Sigmoid colon (tissue), 7 donors: ENCODE data around the gene HOXB9. TPM values are rescaled to one million over a fixed set of nuclear protein-coding genes. Genes with fewer than 3 reads are reported as not detected.

Source experiments
- DNase-seq: peaks from one replicate; pipeline ENCODE4 v3.0.0-alpha.2; 2019
- H3K27ac ChIP-seq, 4 donors: fragments of 200-600 bp; sonication (generic); one replicate each; pipeline ENCODE4 v1.5.1; 2016 to 2019; ENCODE audit warnings: mild to moderate bottlenecking in 1 of 4
- H3K27me3 ChIP-seq, 3 donors: fragments of 200-600 bp; sonication (generic); one replicate each; pipeline ENCODE4 v1.5.1; 2019; ENCODE audit warnings: mild to moderate bottlenecking in 1 of 3
- H3K36me3 ChIP-seq, 4 donors: fragments of 200-600 bp; sonication (generic); one replicate each; pipeline ENCODE4 v1.5.1; 2016 to 2019
- H3K4me1 ChIP-seq, 4 donors: fragments of 200-600 bp; sonication (generic); one replicate each; pipeline ENCODE4 v1.5.1; 2017 to 2019
- H3K4me3 ChIP-seq, 4 donors: fragments of 200-600 bp; sonication (generic); one replicate each; pipeline ENCODE4 v1.5.1; 2017 to 2019; ENCODE audit warnings: mild to moderate bottlenecking in 2 of 4, moderate library complexity in 1 of 4
- H3K9me3 ChIP-seq, 4 donors: fragments of 200-600 bp in 3 of 4; sonication (generic) in 3 of 4; one replicate each; pipeline versions ENCODE4 v1.5.1 to v1.6.1; 2013 to 2019
- EP300 ChIP-seq, 4 donors: sonication (generic); formaldehyde crosslinking; IDR thresholded peaks; one replicate each; pipeline ENCODE4 v1.6.1; 2017; ENCODE audit warnings: antibody characterized with exemption in 4 of 4
- POLR2A ChIP-seq, 2 donors: fragments of 450-650 bp; IDR thresholded peaks; one replicate each; pipeline ENCODE4 v1.6.1; 2016; ENCODE audit warnings: antibody characterized with exemption in 2 of 2, mild to moderate bottlenecking in 2 of 2, moderate library complexity in 2 of 2
- POLR2AphosphoS5 ChIP-seq, 4 donors: sonication (generic); formaldehyde crosslinking; IDR thresholded peaks; one replicate each; pipeline ENCODE4 v1.6.1; 2017; ENCODE audit warnings: antibody characterized with exemption in 4 of 4
- WGBS, 2 donors: extraction: QIAGEN DNeasy Blood & Tissue Kit; methylation state at CpG; one replicate each; pipeline ENCODE4 v1.1.7; 2013; 5-methylcytosine and 5-hydroxymethylcytosine counted together
- intact Hi-C: fragments of 100-400 bp; cut with DNase I; formaldehyde crosslinking; loops from one replicate; pipeline ENCODE4 v1.15.1; 2023
- polyA plus RNA-seq, 3 donors: library from polyadenylated mRNA; stranded (reverse); fragments of 200-250 nt; gene quantifications; one replicate each; pipeline ENCODE4 v1.2.3, GENCODE V29; 2013
- total RNA-seq, 4 donors: library from RNA; depleted of rRNA; stranded (reverse); fragments of >200 nt; gene quantifications; one replicate each; pipeline ENCODE4 v1.1.0, GENCODE V29; 2016
- TF ChIP-seq, protein P1 (sequence below), 4 experiments: fragments of 450-650 bp in 3 of 4; fragments of 200-600 bp in 1 of 4; IDR thresholded peaks; one replicate each; pipeline ENCODE4 v1.5.1; 2016 to 2019; ENCODE audit warnings: antibody characterized with exemption in 4 of 4, mild to moderate bottlenecking in 3 of 4, moderate library complexity in 2 of 4
- donor health status: healthy with polysubstance abuse.
- donor health status: Bipolar disorder and iron deficiency.
- donor health status: healthy.

The HOXB9 gene
- total and polyA plus RNA-seq, 7 donors, result 0.28 to 52.1 (median 18.0) TPM; not detected in 3

DNA sequence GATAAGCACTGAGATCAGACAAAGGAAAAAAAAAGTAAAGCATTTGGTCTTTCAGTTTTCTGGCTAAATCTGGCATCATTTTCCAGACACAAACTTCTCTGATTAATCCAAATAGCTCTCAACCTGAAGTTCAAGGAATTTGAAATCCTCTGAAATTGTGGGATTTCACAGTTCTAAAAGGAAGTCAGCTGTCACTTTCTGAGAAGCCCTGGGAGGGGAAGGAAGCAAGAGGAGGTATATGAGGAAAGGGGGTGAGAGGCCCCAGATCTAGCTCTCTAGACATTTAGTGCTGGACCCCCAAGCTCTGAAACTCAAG lies 17.5 kb upstream of the HOXB9 start:
- Histone ChIP-seq H3K36me3 (no peaks in the 10 kb centered on the region), H3K4me3 (no peak overlapping the region), H3K9me3 (no peaks in the 10 kb centered on the region), H3K27me3 (peaks cover 51 to 99% (median 88%) of the 10 kb centered on the region in 3 donors), H3K4me1 (peaks cover 0 to 21% (median 15%) of the 10 kb centered on the region in 4 donors), H3K27ac (no peak overlapping the region)
- no peak for TF ChIP-seq POLR2AphosphoS5 (IDR thresholded peaks at IDR 0.05)
- no peak for TF ChIP-seq POLR2A (IDR thresholded peaks at IDR 0.05)
- TF ChIP-seq, protein P1, sequence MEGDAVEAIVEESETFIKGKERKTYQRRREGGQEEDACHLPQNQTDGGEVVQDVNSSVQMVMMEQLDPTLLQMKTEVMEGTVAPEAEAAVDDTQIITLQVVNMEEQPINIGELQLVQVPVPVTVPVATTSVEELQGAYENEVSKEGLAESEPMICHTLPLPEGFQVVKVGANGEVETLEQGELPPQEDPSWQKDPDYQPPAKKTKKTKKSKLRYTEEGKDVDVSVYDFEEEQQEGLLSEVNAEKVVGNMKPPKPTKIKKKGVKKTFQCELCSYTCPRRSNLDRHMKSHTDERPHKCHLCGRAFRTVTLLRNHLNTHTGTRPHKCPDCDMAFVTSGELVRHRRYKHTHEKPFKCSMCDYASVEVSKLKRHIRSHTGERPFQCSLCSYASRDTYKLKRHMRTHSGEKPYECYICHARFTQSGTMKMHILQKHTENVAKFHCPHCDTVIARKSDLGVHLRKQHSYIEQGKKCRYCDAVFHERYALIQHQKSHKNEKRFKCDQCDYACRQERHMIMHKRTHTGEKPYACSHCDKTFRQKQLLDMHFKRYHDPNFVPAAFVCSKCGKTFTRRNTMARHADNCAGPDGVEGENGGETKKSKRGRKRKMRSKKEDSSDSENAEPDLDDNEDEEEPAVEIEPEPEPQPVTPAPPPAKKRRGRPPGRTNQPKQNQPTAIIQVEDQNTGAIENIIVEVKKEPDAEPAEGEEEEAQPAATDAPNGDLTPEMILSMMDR (IDR thresholded peaks at IDR 0.05), result no peak
- no peak for TF ChIP-seq EP300 (IDR thresholded peaks at IDR 0.05)
- intact Hi-C loops, result no loop called here
- DNase-seq, result no peak

DNA sequence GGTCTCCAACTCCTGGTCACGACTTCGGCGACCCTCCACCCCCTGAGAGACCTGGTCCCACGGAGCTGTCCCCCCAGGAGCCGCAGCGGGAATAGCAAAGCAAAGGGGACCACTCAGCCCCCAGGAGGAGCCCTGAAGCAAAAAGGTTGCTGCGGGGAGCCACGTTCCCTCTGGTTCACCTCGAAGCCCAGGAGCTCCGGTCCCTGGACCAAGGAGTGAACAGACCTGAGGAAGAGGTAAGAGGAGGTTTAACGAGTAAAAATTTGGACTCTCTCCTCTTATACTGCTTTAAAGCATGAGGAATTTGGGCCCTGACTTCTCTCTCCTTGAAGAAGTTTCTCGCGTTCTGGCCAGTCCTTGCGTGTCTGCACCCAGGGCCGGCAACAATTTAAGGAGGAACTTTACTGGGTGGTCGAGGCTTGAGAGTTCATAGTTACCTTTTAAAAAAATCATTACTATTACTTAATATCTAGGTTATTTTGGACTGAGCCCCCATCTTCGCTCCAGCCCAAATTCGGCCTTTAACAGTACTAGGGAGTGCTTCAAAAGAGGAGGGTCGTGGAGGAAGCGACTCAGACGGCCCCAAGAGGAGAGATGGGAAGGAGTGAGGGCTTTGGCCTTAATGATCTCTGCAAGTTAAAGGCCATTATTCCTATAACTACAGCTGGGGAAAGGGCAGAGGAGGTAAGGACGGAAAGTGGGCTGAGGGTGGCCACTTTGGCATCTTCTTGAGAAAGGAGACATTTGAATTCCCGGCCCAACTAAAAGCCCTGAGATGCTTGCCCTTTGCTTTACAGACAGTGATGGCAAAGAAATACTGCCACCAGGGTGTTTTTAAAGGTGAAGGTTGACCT lies 16.9 kb upstream of the HOXB9 start:
- Histone ChIP-seq H3K9me3 (no peaks in the 10 kb centered on the region), H3K27me3 (peaks cover 48 to 99% (median 86%) of the 10 kb centered on the region in 3 donors), H3K4me3 (no peak overlapping the region), H3K4me1 (peaks cover 0 to 21% (median 15%) of the 10 kb centered on the region in 4 donors), H3K27ac (no peak overlapping the region), H3K36me3 (no peaks in the 10 kb centered on the region)
- intact Hi-C loops, result no loop called here
- peak; percentile 7 for DNase-seq
- TF ChIP-seq POLR2AphosphoS5 (IDR thresholded peaks at IDR 0.05), result no peak
- TF ChIP-seq EP300 (IDR thresholded peaks at IDR 0.05), result no peak
- no peak for TF ChIP-seq POLR2A (IDR thresholded peaks at IDR 0.05)
- TF ChIP-seq, protein P1 (IDR thresholded peaks at IDR 0.05), result no peak
- 16 to 46% methylated on average over 23 of the region's 23 CpGs for WGBS, 2 donors

DNA sequence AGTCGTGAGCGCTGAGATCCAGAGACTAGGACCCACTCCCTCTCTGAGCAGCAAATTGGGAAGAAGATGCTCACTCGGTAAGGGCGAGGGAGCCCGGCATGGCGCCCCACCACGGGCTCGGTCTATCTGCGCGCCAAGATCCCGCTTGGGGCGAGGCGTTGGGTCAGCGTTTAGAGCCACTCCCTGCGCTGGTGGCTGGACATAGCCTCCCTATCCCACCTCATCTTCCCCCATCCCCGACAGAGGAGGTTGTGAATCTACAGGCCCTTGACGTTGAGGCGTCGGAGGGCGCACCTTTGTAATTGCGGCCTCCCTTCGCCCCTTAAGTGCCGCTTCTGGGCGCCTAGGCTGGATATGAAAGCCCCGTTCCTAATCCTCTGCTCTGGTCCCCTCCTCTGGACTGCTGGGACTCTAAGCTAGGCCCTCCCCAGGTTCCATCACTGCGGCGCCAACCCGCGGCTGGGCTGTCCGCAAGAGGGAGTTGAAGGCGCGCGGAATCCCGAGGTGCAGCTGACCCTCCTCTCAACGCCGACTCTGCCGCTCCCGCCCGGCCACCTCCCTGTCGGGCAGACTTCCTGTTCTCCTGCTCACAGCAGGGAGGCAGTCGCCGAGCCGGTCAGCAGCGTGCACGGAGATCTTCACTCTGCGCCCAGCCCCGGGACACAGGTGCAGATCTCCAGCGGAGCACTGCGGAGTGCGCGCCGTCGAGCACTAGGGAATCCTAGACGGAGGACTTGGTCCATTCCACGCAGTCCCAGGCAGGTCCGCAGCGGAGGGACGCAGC lies 16.1 kb upstream of the HOXB9 start:
- H3K27me3 ChIP-seq, result peaks cover 49 to 99% (median 86%) of the 10 kb centered on the region in 3 donors
- intact Hi-C loops, result no loop called here
- peak; percentile 56 for DNase-seq

DNA sequence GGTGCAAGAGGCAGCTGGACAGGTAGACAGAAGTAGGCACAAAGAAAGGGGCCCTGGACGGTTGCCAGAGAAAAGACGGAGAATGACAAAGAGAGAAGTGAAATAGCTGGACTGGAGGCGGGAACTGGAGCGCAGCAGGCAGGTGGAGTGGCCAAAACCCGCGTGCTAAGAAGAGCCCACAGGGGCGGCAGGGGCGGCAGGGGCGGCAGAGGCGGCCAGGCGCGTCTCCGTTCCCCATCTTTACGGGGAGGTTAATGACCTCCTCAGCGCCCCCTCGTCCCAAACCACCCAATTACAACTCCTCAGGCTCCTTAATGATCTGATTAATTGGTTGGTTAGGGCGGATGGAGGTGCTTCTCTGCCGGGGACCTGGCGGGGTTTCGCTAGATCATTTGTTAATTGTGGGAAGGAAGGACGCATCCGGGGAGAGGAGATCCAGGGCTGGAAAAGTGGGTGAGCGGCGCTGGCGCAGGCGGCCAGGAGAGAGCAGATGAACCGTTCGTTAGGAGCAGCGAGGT lies 15.4 kb upstream of the HOXB9 start:
- Histone ChIP-seq H3K4me1 (peaks cover 0 to 11% (median 6%) of the 10 kb centered on the region in 4 donors), H3K27ac (no peak overlapping the region), H3K27me3 (peaks cover 49 to 100% (median 86%) of the 10 kb centered on the region in 3 donors), H3K4me3 (no peak overlapping the region), H3K9me3 (no peaks in the 10 kb centered on the region), H3K36me3 (no peaks in the 10 kb centered on the region)
- peak; percentile 60 for DNase-seq
- TF ChIP-seq POLR2A (IDR thresholded peaks at IDR 0.05) (no peak), EP300 (IDR thresholded peaks at IDR 0.05) (no peak), POLR2AphosphoS5 (IDR thresholded peaks at IDR 0.05) (no peak)
- TF ChIP-seq, protein P1 (IDR thresholded peaks at IDR 0.05), result no peak
- intact Hi-C loops, result no loop called here
- 14 to 39% methylated on average over 29 of the region's 29 CpGs for WGBS, 2 donors

More for the DNA sequence above, 16.1 kb upstream of the HOXB9 start:
- no peaks in the 10 kb centered on the region for H3K9me3 ChIP-seq
- H3K4me1 ChIP-seq, result peaks cover 0 to 15% (median 11%) of the 10 kb centered on the region in 4 donors
- 11% methylated on average over 58 of the region's 58 CpGs for WGBS, 2 donors
- TF ChIP-seq EP300 (IDR thresholded peaks at IDR 0.05) (no peak), POLR2A (IDR thresholded peaks at IDR 0.05) (no peak)
- TF ChIP-seq, protein P1 (IDR thresholded peaks at IDR 0.05), result no peak
- H3K27ac ChIP-seq, result no peak overlapping the region
- H3K36me3 ChIP-seq, result no peaks in the 10 kb centered on the region
- no peak overlapping the region for H3K4me3 ChIP-seq
